HepG2 (cell line): ENCODE results near the gene CKS1B. TPM values are rescaled to one million over a fixed set of nuclear protein-coding genes. Genes with fewer than 3 reads are reported as not detected.

ENCODE experiments used
- ARID4A ChIP-seq: sonication (generic); formaldehyde crosslinking; IDR thresholded peaks from 2 replicates; pipeline ENCODE4 v1.5.0; 2020; ENCODE audit warnings: mild to moderate bottlenecking, missing genetic modification reagents, borderline replicate concordance
- ATF1 ChIP-seq: IDR thresholded peaks from 2 replicates; pipeline ENCODE4 v1.6.1; 2016; ENCODE audit warnings: mild to moderate bottlenecking, control low read depth
- CREM ChIP-seq, 2 experiments: sonication (generic) in 1 of 2; formaldehyde crosslinking in 1 of 2; IDR thresholded peaks; 2 replicates each; pipeline versions ENCODE4 v1.4.0 to v1.6.1; 2016 to 2020; ENCODE audit warnings: antibody characterized with exemption in 1 of 2, mild to moderate bottlenecking in 1 of 2, missing genetic modification reagents in 1 of 2
- DR1 ChIP-seq: sonication (generic); formaldehyde crosslinking; IDR thresholded peaks from 2 replicates; pipeline ENCODE4 v1.8.0; 2021; ENCODE audit warnings: mild to moderate bottlenecking, missing genetic modification reagents, inconsistent platforms
- PCBP1 ChIP-seq: fragments of 200-400 bp; formaldehyde crosslinking; IDR thresholded peaks from 2 replicates; pipeline ENCODE4 v1.6.1; 2017; ENCODE audit warnings: mild to moderate bottlenecking, low read depth, low read length, borderline replicate concordance
- SAP130 ChIP-seq: IDR thresholded peaks from 2 replicates; pipeline ENCODE4 v1.6.1; 2016; ENCODE audit warnings: low read depth
- TGIF2 ChIP-seq: IDR thresholded peaks from 2 replicates; pipeline ENCODE4 v1.6.1; 2016; ENCODE audit warnings: control low read depth, missing compliant biosample characterization
- ZMYM3 ChIP-seq: sonication (generic); formaldehyde crosslinking; IDR thresholded peaks from 2 replicates; pipeline ENCODE4 v1.5.1; 2020; ENCODE audit warnings: mild to moderate bottlenecking, missing genetic modification reagents
- ZNF180 ChIP-seq: sonication (generic); formaldehyde crosslinking; IDR thresholded peaks from 2 replicates; pipeline ENCODE4 v1.4.0; 2020; ENCODE audit warnings: low read depth, missing genetic modification reagents, borderline replicate concordance
- ZNF251 ChIP-seq: sonication (generic); formaldehyde crosslinking; IDR thresholded peaks from 2 replicates; pipeline ENCODE4 v1.9.0; 2021; ENCODE audit warnings: mild to moderate bottlenecking, missing genetic modification reagents
- ZNF629 ChIP-seq: sonication (generic); formaldehyde crosslinking; conservative IDR thresholded peaks from 2 replicates; pipeline ENCODE4 v1.5.0; 2020; ENCODE audit warnings: missing genetic modification reagents
- polyA plus RNA-seq, 8 experiments: library from polyadenylated mRNA; depleted of rRNA in 3 of 8; stranded (reverse) in 7 of 8; unstranded in 1 of 8; fragments of >200 nt; fragmentation: Illumina TruSeq in 4 of 8; extraction: Trizol in 4 of 8; gene quantifications; 2 replicates each; pipeline versions ENCODE4 v1.2.1 to v1.2.3, GENCODE V29; 2011 to 2016; ENCODE audit warnings: low read depth in 4 of 8, missing spikeins in 1 of 8, mixed read lengths in 1 of 8; ENCODE audit not compliant: insufficient read depth in 1 of 8
- total RNA-seq, 5 experiments: library from RNA; depleted of rRNA; stranded (reverse); fragments of >200 nt; fragmentation: Illumina TruSeq; extraction: Trizol; gene quantifications; 2 replicates each; pipeline ENCODE4 v1.2.3, GENCODE V29; 2016; ENCODE audit warnings: low read depth in 1 of 5
- TF ChIP-seq, protein P1 (sequence below): sonication (generic); formaldehyde crosslinking; IDR thresholded peaks from 2 replicates; pipeline ENCODE4 v1.4.0; 2020; ENCODE audit warnings: missing genetic modification reagents, borderline replicate concordance
- TF ChIP-seq, protein P2 (sequence below): sonication (generic); formaldehyde crosslinking; IDR thresholded peaks from 2 replicates; pipeline ENCODE4 v1.5.0; 2020; ENCODE audit warnings: missing genetic modification reagents
- TF ChIP-seq, protein P3 (sequence below): sonication (generic); formaldehyde crosslinking; IDR thresholded peaks from 2 replicates; pipeline ENCODE4 v1.5.0; 2020; ENCODE audit warnings: mild to moderate bottlenecking, missing genetic modification reagents

CKS1B gene
- total and polyA plus RNA-seq, 2 of the 13 experiments (the other 11 are each of a cell fraction or from before 2014, with no cell fraction given): 217 to 222 TPM

DNA sequence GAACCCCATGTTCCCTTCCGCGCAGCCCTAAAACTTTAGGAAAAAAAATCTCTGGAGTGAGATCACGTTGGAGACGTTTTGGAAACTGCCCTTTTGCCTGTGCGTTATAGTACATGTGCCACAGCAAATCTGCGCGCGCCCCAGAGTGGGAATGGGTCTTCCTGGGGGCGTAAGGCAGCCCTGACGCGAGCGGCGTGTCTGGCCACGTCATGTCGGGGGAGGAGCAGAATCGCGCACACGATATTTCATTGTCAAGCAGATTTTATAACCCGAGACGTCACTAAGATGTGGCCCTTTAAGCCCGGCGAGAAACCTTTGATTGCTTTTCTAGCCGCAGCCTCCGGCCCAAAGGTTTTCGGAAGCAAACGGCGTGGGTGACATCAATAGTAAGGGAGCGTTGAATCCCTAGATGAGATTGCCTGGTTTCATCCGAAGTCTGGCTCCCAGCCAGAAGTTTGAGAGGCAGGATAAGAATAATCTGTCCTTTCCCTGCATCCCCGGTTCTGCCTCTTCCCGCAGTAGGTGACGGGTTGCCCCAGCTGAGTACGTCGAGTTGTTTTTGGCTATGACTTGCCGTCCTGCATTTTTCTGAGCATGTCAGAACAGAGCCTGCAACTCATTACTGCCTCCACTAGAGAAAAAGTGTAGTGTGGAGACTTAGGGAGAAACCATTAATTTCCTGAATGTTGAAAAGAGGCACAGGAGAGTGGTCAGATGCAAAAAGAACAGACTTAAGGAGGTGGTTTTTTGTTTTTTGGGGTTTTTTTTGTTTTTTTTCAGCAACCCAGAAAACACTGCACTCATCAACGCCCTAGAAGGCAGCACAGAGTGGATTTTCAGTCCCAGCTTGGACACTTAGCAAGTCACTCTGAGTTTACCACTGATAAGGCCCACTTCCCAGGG lies 37.1 kb upstream of the CKS1B start (continued):
- TF ChIP-seq ZNF629 (CRISPR knock-in tag) (no peak), ZNF180 (no peak), PCBP1 (peak; percentile 55; the same call in 1 of the 2 replicates), ATF1 (CRISPR knock-in tag) (peak; percentile 94), DR1 (CRISPR knock-in tag) (no peak; the same call in 1 of the 2 replicates), ZNF251 (CRISPR knock-in tag) (no peak), TGIF2 (CRISPR knock-in tag) (peak; percentile 59; the same call in 1 of the 2 replicates), ZMYM3 (CRISPR knock-in tag) (no peak), CREM (IDR thresholded peaks at IDR 0.05) (peak; percentile 94), CREM (CRISPR knock-in tag; IDR thresholded peaks at IDR 0.05) (0 out of 2 replicates have a peak, but pooled peaks have one; percentile 32), ARID4A (CRISPR knock-in tag) (0 out of 2 replicates have a peak, but pooled peaks have one; percentile 24), SAP130 (CRISPR knock-in tag) (0 out of 2 replicates have a peak, but pooled peaks have one; percentile 17)
- TF ChIP-seq, protein P1, sequence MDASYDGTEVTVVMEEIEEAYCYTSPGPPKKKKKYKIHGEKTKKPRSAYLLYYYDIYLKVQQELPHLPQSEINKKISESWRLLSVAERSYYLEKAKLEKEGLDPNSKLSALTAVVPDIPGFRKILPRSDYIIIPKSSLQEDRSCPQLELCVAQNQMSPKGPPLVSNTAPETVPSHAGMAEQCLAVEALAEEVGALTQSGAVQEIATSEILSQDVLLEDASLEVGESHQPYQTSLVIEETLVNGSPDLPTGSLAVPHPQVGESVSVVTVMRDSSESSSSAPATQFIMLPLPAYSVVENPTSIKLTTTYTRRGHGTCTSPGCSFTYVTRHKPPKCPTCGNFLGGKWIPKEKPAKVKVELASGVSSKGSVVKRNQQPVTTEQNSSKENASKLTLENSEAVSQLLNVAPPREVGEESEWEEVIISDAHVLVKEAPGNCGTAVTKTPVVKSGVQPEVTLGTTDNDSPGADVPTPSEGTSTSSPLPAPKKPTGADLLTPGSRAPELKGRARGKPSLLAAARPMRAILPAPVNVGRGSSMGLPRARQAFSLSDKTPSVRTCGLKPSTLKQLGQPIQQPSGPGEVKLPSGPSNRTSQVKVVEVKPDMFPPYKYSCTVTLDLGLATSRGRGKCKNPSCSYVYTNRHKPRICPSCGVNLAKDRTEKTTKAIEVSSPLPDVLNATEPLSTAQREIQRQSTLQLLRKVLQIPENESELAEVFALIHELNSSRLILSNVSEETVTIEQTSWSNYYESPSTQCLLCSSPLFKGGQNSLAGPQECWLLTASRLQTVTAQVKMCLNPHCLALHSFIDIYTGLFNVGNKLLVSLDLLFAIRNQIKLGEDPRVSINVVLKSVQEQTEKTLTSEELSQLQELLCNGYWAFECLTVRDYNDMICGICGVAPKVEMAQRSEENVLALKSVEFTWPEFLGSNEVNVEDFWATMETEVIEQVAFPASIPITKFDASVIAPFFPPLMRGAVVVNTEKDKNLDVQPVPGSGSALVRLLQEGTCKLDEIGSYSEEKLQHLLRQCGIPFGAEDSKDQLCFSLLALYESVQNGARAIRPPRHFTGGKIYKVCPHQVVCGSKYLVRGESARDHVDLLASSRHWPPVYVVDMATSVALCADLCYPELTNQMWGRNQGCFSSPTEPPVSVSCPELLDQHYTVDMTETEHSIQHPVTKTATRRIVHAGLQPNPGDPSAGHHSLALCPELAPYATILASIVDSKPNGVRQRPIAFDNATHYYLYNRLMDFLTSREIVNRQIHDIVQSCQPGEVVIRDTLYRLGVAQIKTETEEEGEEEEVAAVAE (CRISPR knock-in tag): no peak; the same call in 1 of the 2 replicates
- TF ChIP-seq, protein P2, sequence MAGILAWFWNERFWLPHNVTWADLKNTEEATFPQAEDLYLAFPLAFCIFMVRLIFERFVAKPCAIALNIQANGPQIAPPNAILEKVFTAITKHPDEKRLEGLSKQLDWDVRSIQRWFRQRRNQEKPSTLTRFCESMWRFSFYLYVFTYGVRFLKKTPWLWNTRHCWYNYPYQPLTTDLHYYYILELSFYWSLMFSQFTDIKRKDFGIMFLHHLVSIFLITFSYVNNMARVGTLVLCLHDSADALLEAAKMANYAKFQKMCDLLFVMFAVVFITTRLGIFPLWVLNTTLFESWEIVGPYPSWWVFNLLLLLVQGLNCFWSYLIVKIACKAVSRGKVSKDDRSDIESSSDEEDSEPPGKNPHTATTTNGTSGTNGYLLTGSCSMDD (CRISPR knock-in tag): no peak
- TF ChIP-seq, protein P3, sequence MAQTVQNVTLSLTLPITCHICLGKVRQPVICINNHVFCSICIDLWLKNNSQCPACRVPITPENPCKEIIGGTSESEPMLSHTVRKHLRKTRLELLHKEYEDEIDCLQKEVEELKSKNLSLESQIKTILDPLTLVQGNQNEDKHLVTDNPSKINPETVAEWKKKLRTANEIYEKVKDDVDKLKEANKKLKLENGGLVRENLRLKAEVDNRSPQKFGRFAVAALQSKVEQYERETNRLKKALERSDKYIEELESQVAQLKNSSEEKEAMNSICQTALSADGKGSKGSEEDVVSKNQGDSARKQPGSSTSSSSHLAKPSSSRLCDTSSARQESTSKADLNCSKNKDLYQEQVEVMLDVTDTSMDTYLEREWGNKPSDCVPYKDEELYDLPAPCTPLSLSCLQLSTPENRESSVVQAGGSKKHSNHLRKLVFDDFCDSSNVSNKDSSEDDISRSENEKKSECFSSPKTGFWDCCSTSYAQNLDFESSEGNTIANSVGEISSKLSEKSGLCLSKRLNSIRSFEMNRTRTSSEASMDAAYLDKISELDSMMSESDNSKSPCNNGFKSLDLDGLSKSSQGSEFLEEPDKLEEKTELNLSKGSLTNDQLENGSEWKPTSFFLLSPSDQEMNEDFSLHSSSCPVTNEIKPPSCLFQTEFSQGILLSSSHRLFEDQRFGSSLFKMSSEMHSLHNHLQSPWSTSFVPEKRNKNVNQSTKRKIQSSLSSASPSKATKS (CRISPR knock-in tag): no peak
